ENCODE results near the gene SLC49A3.

DNA sequence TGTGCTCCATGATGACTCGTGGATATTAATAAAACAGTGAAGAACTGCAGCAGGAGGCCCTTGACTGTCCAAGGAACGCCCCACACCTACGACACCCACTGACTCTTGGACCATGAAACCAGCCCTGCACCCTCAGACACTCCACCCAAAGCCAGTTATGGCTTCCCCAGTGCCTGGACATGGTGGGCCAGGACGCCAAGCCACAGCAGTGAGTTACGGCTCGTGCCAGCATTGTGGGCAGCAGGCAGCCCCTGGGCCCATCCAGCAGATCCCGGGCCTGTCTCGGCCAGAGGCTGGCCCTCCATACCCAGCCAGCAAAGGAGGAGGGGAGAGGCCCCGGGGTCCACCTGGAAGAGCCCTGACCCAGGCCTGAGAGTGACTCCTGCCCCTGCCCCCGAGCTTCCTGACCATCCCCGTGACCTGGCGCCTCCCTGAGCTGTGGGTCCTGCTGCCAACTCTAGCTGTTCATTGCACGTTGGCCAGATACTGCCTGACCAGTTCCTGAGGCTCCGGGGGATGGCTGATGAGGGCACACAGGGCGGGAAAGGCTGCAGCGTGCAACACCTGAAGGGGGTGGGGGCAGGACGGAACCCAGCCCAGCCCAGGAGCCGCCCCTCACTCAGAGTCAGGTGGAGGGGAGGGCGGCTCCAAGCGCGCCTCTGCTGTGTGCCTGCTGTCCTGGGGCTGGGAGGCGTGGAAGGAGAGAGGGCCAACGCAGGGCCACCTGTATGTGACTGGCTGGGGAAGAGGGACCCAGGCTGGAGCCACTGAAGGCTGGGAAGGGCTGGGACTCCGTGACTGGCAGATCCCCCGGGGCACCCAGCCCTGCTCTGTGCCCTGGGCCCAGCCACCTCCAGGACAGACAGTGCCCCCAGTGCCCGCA lies 739 bp downstream of the SLC49A3 start:
- TF ChIP-seq, protein P1, sequence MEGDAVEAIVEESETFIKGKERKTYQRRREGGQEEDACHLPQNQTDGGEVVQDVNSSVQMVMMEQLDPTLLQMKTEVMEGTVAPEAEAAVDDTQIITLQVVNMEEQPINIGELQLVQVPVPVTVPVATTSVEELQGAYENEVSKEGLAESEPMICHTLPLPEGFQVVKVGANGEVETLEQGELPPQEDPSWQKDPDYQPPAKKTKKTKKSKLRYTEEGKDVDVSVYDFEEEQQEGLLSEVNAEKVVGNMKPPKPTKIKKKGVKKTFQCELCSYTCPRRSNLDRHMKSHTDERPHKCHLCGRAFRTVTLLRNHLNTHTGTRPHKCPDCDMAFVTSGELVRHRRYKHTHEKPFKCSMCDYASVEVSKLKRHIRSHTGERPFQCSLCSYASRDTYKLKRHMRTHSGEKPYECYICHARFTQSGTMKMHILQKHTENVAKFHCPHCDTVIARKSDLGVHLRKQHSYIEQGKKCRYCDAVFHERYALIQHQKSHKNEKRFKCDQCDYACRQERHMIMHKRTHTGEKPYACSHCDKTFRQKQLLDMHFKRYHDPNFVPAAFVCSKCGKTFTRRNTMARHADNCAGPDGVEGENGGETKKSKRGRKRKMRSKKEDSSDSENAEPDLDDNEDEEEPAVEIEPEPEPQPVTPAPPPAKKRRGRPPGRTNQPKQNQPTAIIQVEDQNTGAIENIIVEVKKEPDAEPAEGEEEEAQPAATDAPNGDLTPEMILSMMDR (IDR thresholded peaks at IDR 0.05; ENCODE audit: insufficient read depth, low read depth, low read length) = no peak
- no peak for TF ChIP-seq EZH2 (IDR thresholded peaks at IDR 0.05; ENCODE audit: insufficient read depth, low read length)
